ENCODE results near the gene DNASE1.

DNASE1 gene

GRCh38 chr16:3661922-3662321 lies 7.4 kb downstream of the DNASE1 start:
- no peak for DNase-seq (ENCODE audit: low read depth, low spot score)
- H3K4me3 ChIP-seq (ENCODE audit: low read depth, low read length) = no peak overlapping the region
- TF ChIP-seq, protein P1, sequence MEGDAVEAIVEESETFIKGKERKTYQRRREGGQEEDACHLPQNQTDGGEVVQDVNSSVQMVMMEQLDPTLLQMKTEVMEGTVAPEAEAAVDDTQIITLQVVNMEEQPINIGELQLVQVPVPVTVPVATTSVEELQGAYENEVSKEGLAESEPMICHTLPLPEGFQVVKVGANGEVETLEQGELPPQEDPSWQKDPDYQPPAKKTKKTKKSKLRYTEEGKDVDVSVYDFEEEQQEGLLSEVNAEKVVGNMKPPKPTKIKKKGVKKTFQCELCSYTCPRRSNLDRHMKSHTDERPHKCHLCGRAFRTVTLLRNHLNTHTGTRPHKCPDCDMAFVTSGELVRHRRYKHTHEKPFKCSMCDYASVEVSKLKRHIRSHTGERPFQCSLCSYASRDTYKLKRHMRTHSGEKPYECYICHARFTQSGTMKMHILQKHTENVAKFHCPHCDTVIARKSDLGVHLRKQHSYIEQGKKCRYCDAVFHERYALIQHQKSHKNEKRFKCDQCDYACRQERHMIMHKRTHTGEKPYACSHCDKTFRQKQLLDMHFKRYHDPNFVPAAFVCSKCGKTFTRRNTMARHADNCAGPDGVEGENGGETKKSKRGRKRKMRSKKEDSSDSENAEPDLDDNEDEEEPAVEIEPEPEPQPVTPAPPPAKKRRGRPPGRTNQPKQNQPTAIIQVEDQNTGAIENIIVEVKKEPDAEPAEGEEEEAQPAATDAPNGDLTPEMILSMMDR (IDR thresholded peaks at IDR 0.05; ENCODE audit: insufficient read depth, low read length, missing control alignments) = no peak
- ChIA-PET CTCF (interaction anchor here (1.0 to 2.1 kb wide), 2 partner anchors 29 to 275 kb away, joined by 3 to 9 read pairs; no protein-coding TSS in a partner anchor), POLR2A (no interaction called here)

DNA sequence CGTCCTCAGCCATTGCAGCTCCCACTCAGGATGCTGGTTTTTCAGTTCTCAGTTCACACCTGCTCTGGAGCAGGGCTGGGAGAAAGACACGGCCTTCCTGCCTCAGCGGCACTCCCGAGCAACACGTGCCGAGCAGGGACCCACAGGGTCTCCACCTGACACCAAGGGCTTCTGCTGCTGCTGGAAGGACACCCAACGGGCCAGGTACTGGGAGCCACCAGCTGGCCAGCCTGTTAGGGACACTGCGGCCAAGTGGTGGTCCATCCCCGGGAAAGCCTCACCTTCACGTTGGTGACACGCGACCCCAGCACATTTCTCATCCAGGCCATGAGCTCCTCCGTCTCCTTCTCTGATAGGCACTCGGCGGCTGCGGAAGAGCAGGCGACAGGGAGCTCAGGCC lies 8.1 kb downstream of the DNASE1 start:
- no peak for DNase-seq (ENCODE audit: low read depth, low spot score)
- ChIA-PET POLR2A (no interaction called here), CTCF (interaction anchor here (2.1 kb wide), 2 partner anchors 9 to 28 kb away, joined by 8 to 9 read pairs; no protein-coding TSS in a partner anchor)
- H3K4me3 ChIP-seq (ENCODE audit: low read depth, low read length) = no peak overlapping the region
- TF ChIP-seq, protein P1 (IDR thresholded peaks at IDR 0.05; ENCODE audit: insufficient read depth, low read length, missing control alignments) = no peak

GRCh38 chr16:3664187-3664896 lies 9.9 kb downstream of the DNASE1 start:
- TF ChIP-seq, protein P1 (IDR thresholded peaks at IDR 0.05; ENCODE audit: insufficient read depth, low read length, missing control alignments) = no peak
- POLR2A ChIA-PET = interaction anchor here (0.5 kb wide), 1 partner anchor 265 kb away, joined by 4 read pairs; no protein-coding TSS in a partner anchor
- CTCF ChIA-PET = interaction anchor here (0.7 to 2.1 kb wide), 4 partner anchors 9 to 159 kb away, joined by 3 to 8 read pairs (median 4); partner anchors contain the start of gene DNASE1
- H3K4me3 ChIP-seq (ENCODE audit: low read depth, low read length) = no peak overlapping the region
- no peak for DNase-seq (ENCODE audit: low read depth, low spot score)

- DNase-seq (ENCODE audit: low read depth, low spot score) = no peak
- CTCF ChIA-PET = interaction anchor here (1.3 kb wide), 1 partner anchor 10 kb away, joined by 4 read pairs; the partner anchor contains the start of gene DNASE1
- TF ChIP-seq, protein P1 (IDR thresholded peaks at IDR 0.05; ENCODE audit: insufficient read depth, low read length, missing control alignments) = no peak
- POLR2A ChIA-PET = no interaction called here
- no peak overlapping the region for H3K4me3 ChIP-seq (ENCODE audit: low read depth, low read length)
These were observed 11.0 kb downstream of the DNASE1 start for GRCh38 chr16:3665508-3665907.

GRCh38 chr16:3668626-3669025 lies 14.1 kb downstream of the DNASE1 start:
- POLR2A ChIA-PET = no interaction called here
- DNase-seq (ENCODE audit: low read depth, low spot score) = no peak
- CTCF ChIA-PET = interaction anchor here (1.1 to 1.8 kb wide), 2 partner anchors 21 to 23 kb away, joined by 5 to 6 read pairs; no protein-coding TSS in a partner anchor
- TF ChIP-seq, protein P1 (IDR thresholded peaks at IDR 0.05; ENCODE audit: insufficient read depth, low read length, missing control alignments) = no peak
- H3K4me3 ChIP-seq (ENCODE audit: low read depth, low read length) = no peak overlapping the region

DNA sequence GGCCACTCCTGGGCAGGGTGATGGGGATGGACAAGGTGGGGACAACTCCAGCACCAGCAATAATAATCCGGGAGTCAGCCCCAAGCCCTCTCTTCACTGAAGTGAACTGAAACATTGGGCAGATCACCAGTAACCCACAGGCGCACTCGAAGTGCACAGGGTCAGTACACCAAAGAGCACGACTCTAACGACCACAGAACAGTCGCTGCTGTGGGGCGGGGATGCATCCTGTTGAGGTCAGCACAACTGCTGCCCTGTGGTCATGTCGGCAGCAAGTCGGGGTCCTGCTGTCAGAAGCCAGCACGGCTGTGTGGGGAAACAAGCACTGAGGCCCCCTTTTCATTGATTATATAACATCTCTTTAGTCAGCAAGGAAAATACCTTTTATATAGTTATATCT lies 14.6 kb downstream of the DNASE1 start:
- ChIA-PET CTCF (interaction anchor here (1.1 to 1.8 kb wide), 2 partner anchors 21 to 22 kb away, joined by 5 to 6 read pairs; no protein-coding TSS in a partner anchor), POLR2A (no interaction called here)
- no peak for DNase-seq (ENCODE audit: low read depth, low spot score)
- TF ChIP-seq, protein P1 (IDR thresholded peaks at IDR 0.05; ENCODE audit: insufficient read depth, low read length, missing control alignments) = no peak
- no peak overlapping the region for H3K4me3 ChIP-seq (ENCODE audit: low read depth, low read length)
